K562 (cell line): ENCODE data around the gene BZW1. TPM values are rescaled to one million over a fixed set of nuclear protein-coding genes. Genes with fewer than 3 reads are reported as not detected.

Experiments used
- ATAC-seq: fragments of 200-7000 bp; cut with Tn5 transposase; 3 replicates; pipeline ENCODE4 v1.9.1; 2020; ENCODE audit warnings: moderate library complexity
- BruUV-seq: library from RNA; stranded (reverse); fragments of 400-500 nt; replicated peaks from 2 replicates; lab custom pipeline; 2021; lab: Mats Ljungman, UMichigan
- CTCF ChIA-PET: fragments of 300-600 bp; formaldehyde crosslinking; extraction: SDS; loops from one replicate; lab custom pipeline; 2021; ENCODE audit warnings: low intra/inter-chr PET ratio; lab: Yijun Ruan, JAX
- POLR2A ChIA-PET: fragments of 300-600, 350-650 bp; sonication (Branson Sonifier 250); formaldehyde crosslinking; extraction: SDS; loops from one replicate; lab custom pipeline; 2021; ENCODE audit warnings: antibody characterized with exemption, inconsistent platforms; lab: Yijun Ruan, JAX
- DNase-seq, 4 experiments: peaks; one replicate each; pipeline versions ENCODE4 v3.0.0 to v3.0.0-alpha.2; 2011 to 2018; ENCODE audit warnings: low spot score in 3 of 4, mixed read lengths in 3 of 4; ENCODE audit errors: extremely low read depth in 1 of 4
- FAIRE-seq: peaks from 2 replicates; lab custom pipeline; 2011; peaks lifted over from hg19 to GRCh38; lab: Jason Lieb, UNC
- H2AFZ ChIP-seq: 2 replicates; pipeline ENCODE4 v1.6.0; 2011; ENCODE audit warnings: low read depth, low read length, control low read depth, inconsistent platforms
- H3K27ac ChIP-seq: fragments of 200-600 bp; 3 replicates; pipeline ENCODE4 v1.8.0; 2011; ENCODE audit warnings: low read depth, mild to moderate bottlenecking, control low read depth, inconsistent platforms, low read length, moderate library complexity, mixed read lengths; ENCODE audit errors: extremely low read depth
- H3K27me3 ChIP-seq, 2 experiments: fragments of 300-600 bp in 1 of 2; 2 replicates in 1 of 2; 3 replicates in 1 of 2; pipeline versions ENCODE4 v1.6.0 to v1.8.0; 2011; ENCODE audit warnings: inconsistent platforms in 2 of 2, low read length in 2 of 2, mild to moderate bottlenecking in 1 of 2, mixed read lengths in 1 of 2, moderate library complexity in 1 of 2; ENCODE audit not compliant: control insufficient read depth in 2 of 2, insufficient read depth in 2 of 2
- H3K36me3 ChIP-seq: fragments of 300-600 bp; 3 replicates; pipeline ENCODE4 v1.8.0; 2011; ENCODE audit warnings: mild to moderate bottlenecking, low read length, inconsistent platforms; ENCODE audit not compliant: control insufficient read depth, insufficient read depth
- H3K4me1 ChIP-seq, 2 experiments: fragments of 200-600 bp in 1 of 2; replicated peaks in 1 of 2; 2 replicates in 1 of 2; 3 replicates in 1 of 2; pipeline versions ENCODE4 v1.5.1 to v1.8.0; 2011; ENCODE audit warnings: inconsistent platforms in 2 of 2, low read length in 2 of 2, mild to moderate bottlenecking in 1 of 2, mixed read lengths in 1 of 2, moderate library complexity in 1 of 2; ENCODE audit not compliant: control insufficient read depth in 2 of 2, insufficient read depth in 2 of 2
- H3K4me2 ChIP-seq: 2 replicates; pipeline ENCODE4 v1.6.1; 2011; ENCODE audit warnings: low read length, control low read depth, inconsistent platforms, mixed read lengths; ENCODE audit not compliant: insufficient read depth
- H3K4me3 ChIP-seq: fragments of 200-600 bp; sonication (generic), shearing (Covaris generic); 2 replicates; pipeline ENCODE4 v1.5.1; 2016; ENCODE audit warnings: control low read depth, inconsistent platforms
- H3K79me2 ChIP-seq: fragments of 200-600 bp; 3 replicates; pipeline ENCODE4 v1.8.0; 2011; ENCODE audit warnings: low read length, inconsistent platforms; ENCODE audit not compliant: control insufficient read depth, insufficient read depth
- H3K9ac ChIP-seq, 2 experiments: 2 replicates each; pipeline versions ENCODE4 v1.6.0 to v1.6.1; 2011; ENCODE audit warnings: low read depth in 2 of 2, low read length in 2 of 2, control low read depth in 1 of 2, inconsistent platforms in 1 of 2, mild to moderate bottlenecking in 1 of 2, mixed read lengths in 1 of 2; ENCODE audit not compliant: insufficient read depth in 1 of 2
- H3K9me1 ChIP-seq: one replicate; pipeline ENCODE4 v1.6.0; 2011; ENCODE audit warnings: inconsistent platforms, mild to moderate bottlenecking, low read length, moderate library complexity; ENCODE audit not compliant: control insufficient read depth, insufficient read depth
- H3K9me3 ChIP-seq: replicated peaks from 2 replicates; pipeline ENCODE4 v1.5.1; 2011; ENCODE audit warnings: low read depth, low read length, inconsistent platforms; ENCODE audit not compliant: control insufficient read depth, insufficient read depth
- H4K20me1 ChIP-seq: replicated peaks from 2 replicates; pipeline ENCODE4 v1.6.1; 2011; ENCODE audit warnings: low read length, inconsistent platforms, mixed read lengths; ENCODE audit not compliant: control insufficient read depth, insufficient read depth
- BRF1 ChIP-seq: IDR thresholded peaks from 3 replicates; pipeline ENCODE4 v1.6.1; 2011; ENCODE audit warnings: borderline replicate concordance, mild to moderate bottlenecking; ENCODE audit not compliant: insufficient read length; ENCODE audit errors: extremely low read depth
- CEBPB ChIP-seq: fragments of 450-650 bp; IDR thresholded peaks from 2 replicates; pipeline ENCODE4 v1.6.1; 2016; ENCODE audit warnings: missing genetic modification characterization, missing compliant biosample characterization
- CEBPG ChIP-seq, 3 experiments: fragments of 200-800 bp in 1 of 3; sonication (Bioruptor generic) in 1 of 3; sonication (generic) in 1 of 3; formaldehyde crosslinking in 1 of 3; IDR thresholded peaks in 2 of 3; conservative IDR thresholded peaks in 1 of 3; 2 replicates each; pipeline versions ENCODE4 v1.6.1 to v1.8.0; 2016 to 2022; ENCODE audit warnings: missing compliant biosample characterization in 2 of 3, missing genetic modification characterization in 2 of 3, mild to moderate bottlenecking in 1 of 3, missing genetic modification reagents in 1 of 3
- ILF3 ChIP-seq: fragments of 450-650 bp; IDR thresholded peaks from 2 replicates; pipeline ENCODE4 v1.6.1; 2018; ENCODE audit warnings: antibody characterized with exemption, mild to moderate bottlenecking, moderate library complexity, borderline replicate concordance
- KLF10 ChIP-seq: fragments of 250-450 bp; sonication (Bioruptor Pico); IDR thresholded peaks from 2 replicates; pipeline ENCODE4 v1.6.1; 2021; ENCODE audit warnings: matching md5 sums
- PATZ1 ChIP-seq: fragments of 250-450 bp; sonication (Bioruptor Pico); IDR thresholded peaks from 2 replicates; pipeline ENCODE4 v1.5.0; 2020; ENCODE audit warnings: mild to moderate bottlenecking, borderline replicate concordance
- RBFOX2 ChIP-seq: fragments of 200-400 bp; formaldehyde crosslinking; IDR thresholded peaks from 2 replicates; pipeline ENCODE4 v1.6.1; 2017; ENCODE audit warnings: low read depth, mild to moderate bottlenecking, low read length, moderate library complexity
- ZBTB17 ChIP-seq: fragments of 450-650 bp; formaldehyde crosslinking; IDR thresholded peaks from 2 replicates; pipeline ENCODE4 v1.4.0; 2020; ENCODE audit warnings: mild to moderate bottlenecking
- ZNF253 ChIP-seq: fragments of 250-450 bp; sonication (Bioruptor Pico); conservative IDR thresholded peaks from 2 replicates; pipeline ENCODE4 v1.6.1; 2021; ENCODE audit warnings: mild to moderate bottlenecking
- ZNF76 ChIP-seq: fragments of 250-450 bp; sonication (Bioruptor Pico); IDR thresholded peaks from 2 replicates; pipeline ENCODE4 v1.4.0; 2020; ENCODE audit warnings: mild to moderate bottlenecking, moderate library complexity, borderline replicate concordance
- WGBS: fragments of 100-300 bp; shearing (Covaris generic); methylation state at CpG from one replicate; pipeline ENCODE4 v1.1.6; 2016; ENCODE audit warnings: low coverage, mixed read lengths; ENCODE audit not compliant: insufficient coverage; ENCODE audit errors: missing lambda C conversion rate; 5-methylcytosine and 5-hydroxymethylcytosine counted together
- in situ Hi-C: fragments of 300-500 bp; cut with MboI; formaldehyde crosslinking; loops from 4 replicates; pipeline ENCODE4 v1.15.0; 2018; ENCODE audit warnings: inconsistent platforms, mixed read lengths
- intact Hi-C: fragments of 100-400 bp; cut with micrococcal nuclease; formaldehyde crosslinking; loops from 2 replicates; pipeline ENCODE4 v1.14.2; 2022
- polyA plus RNA-seq, 8 experiments: library from polyadenylated mRNA; depleted of rRNA in 4 of 8; stranded (reverse) in 5 of 8; unstranded in 3 of 8; fragments of >200 nt; fragmentation: Nextera tagmentation in 2 of 8; fragmentation: Illumina TruSeq in 1 of 8; extraction: Ambion mirVana in 2 of 8; extraction: Trizol in 1 of 8; gene quantifications; 2 replicates each; pipeline versions ENCODE4 v1.2.1 to v1.2.3, GENCODE V29; 2011 to 2014; ENCODE audit warnings: inconsistent platforms in 1 of 8, missing spikeins in 1 of 8
- total RNA-seq, 7 experiments: library from RNA; depleted of rRNA in 6 of 7; stranded (reverse); fragments of >200 nt in 6 of 7; fragmentation: Illumina TruSeq in 2 of 7; extraction: Trizol in 2 of 7; gene quantifications; 2 replicates each; pipeline versions ENCODE4 v1.2.1 to v1.2.3, GENCODE V29; 2011 to 2021; ENCODE audit warnings: low replicate concordance in 1 of 7

The BZW1 gene
- total and polyA plus RNA-seq, 9 of the 15 experiments (the other 6 are each of a cell fraction or from before 2014, with no cell fraction given) = 110 to 244 (median 198) TPM

- no peak for ATAC-seq
- FAIRE-seq = no peak
- H3K27me3 ChIP-seq = no peaks in the 10 kb centered on the region
- peaks cover 67% of the 10 kb centered on the region for H3K36me3 ChIP-seq
- no peak overlapping the region for H3K27ac ChIP-seq
- no peak overlapping the region for H3K9ac ChIP-seq
- intact Hi-C loops (loop anchor here (5.0 kb wide), 3 partner anchors 47 to 62 kb away; partner anchors contain the start of gene CLK1), in situ Hi-C loops (no loop called here)
- ChIA-PET POLR2A (interaction anchor here (1.4 to 1.7 kb wide), 2 partner anchors 14 to 31 kb away, joined by 4 to 5 read pairs; no protein-coding TSS in a partner anchor), CTCF (no interaction called here)
- peaks cover 46% of the 10 kb centered on the region for H3K79me2 ChIP-seq
- DNase-seq = no peak
- no peak overlapping the region for H2AFZ ChIP-seq
- WGBS = 78% methylated on average over 3 of the region's 3 CpGs
- no TSS peak for BruUV-seq
- no peak overlapping the region for H3K4me3 ChIP-seq
- TF ChIP-seq RBFOX2 (peak; percentile 47; the same call in 1 of the 2 replicates), ZNF76 (CRISPR knock-in tag) (no peak)
- peaks cover 3% of the 10 kb centered on the region for H3K9me1 ChIP-seq
- H3K4me1 ChIP-seq = peaks cover 0 to 7% of the 10 kb centered on the region in 2 experiments; a peak in 3 of 5 replicates
- peaks cover 14% of the 10 kb centered on the region for H4K20me1 ChIP-seq
- no peak overlapping the region for H3K4me2 ChIP-seq
- H3K9me3 ChIP-seq = no peaks in the 10 kb centered on the region
Observed at GRCh38 chr2:200814276-200814815, 2.6 kb downstream of the BZW1 start.

GRCh38 chr2:200814917-200815316 is 3.2 kb downstream of the BZW1 start:
- Histone ChIP-seq H3K9ac (no peak overlapping the region), H3K27ac (no peak overlapping the region), H3K36me3 (peaks cover 73% of the 10 kb centered on the region), H3K4me2 (no peak overlapping the region), H3K79me2 (peaks cover 46% of the 10 kb centered on the region), H3K27me3 (no peaks in the 10 kb centered on the region), H4K20me1 (peaks cover 14% of the 10 kb centered on the region), H3K4me3 (no peak overlapping the region), H3K4me1 (peaks cover 0 to 7% of the 10 kb centered on the region in 2 experiments; a peak in 3 of 5 replicates), H3K9me3 (no peaks in the 10 kb centered on the region), H2AFZ (no peak overlapping the region), H3K9me1 (peaks cover 3% of the 10 kb centered on the region)
- intact Hi-C loops (loop anchor here (5.0 kb wide), 3 partner anchors 47 to 63 kb away; partner anchors contain the start of gene CLK1), in situ Hi-C loops (no loop called here)
- no peak for TF ChIP-seq ZBTB17
- TF ChIP-seq CEBPB (tag) = peak; percentile 47; the same call in 1 of the 2 replicates
- no peak for TF ChIP-seq ZNF253 (CRISPR knock-in tag)
- no peak for TF ChIP-seq CEBPG (CRISPR knock-in tag; IDR thresholded peaks at IDR 0.05)
- TF ChIP-seq CEBPG (tag; conservative IDR thresholded peaks at IDR 0.05 in 1 of 2, IDR thresholded peaks at IDR 0.05 in 1 of 2) = 0 out of 4 replicates have a peak, but pooled peaks of 1 of the 2 experiments have one; percentile 8
- no peak for TF ChIP-seq PATZ1 (CRISPR knock-in tag)
- TF ChIP-seq KLF10 (CRISPR knock-in tag) = no peak
- TF ChIP-seq ILF3 = no peak
- no peak for TF ChIP-seq BRF1
- 100% methylated on average over 1 of the region's 1 CpG for WGBS
- ChIA-PET CTCF (no interaction called here), POLR2A (interaction anchor here (1.4 kb wide), 1 partner anchor 30 kb away, joined by 5 read pairs; no protein-coding TSS in a partner anchor)
- FAIRE-seq = no peak
- no peak for ATAC-seq
- no peak for DNase-seq
- no TSS peak for BruUV-seq
